22Rv1 (cell line): ENCODE measurements around the gene CCL17.

ENCODE experiments used
- H3K27ac ChIP-seq: fragments of 450-650 bp; 2 replicates; pipeline ENCODE4 v1.5.1; 2017
- ZFX ChIP-seq: fragments of 450-650 bp; IDR thresholded peaks from 2 replicates; pipeline ENCODE4 v1.6.1; 2017; ENCODE audit warnings: antibody characterized with exemption, borderline replicate concordance
- TF ChIP-seq, protein P1 (sequence below): fragments of 450-650 bp; IDR thresholded peaks from 2 replicates; pipeline ENCODE4 v1.5.1; 2017; ENCODE audit warnings: mild to moderate bottlenecking

CCL17 gene

DNA sequence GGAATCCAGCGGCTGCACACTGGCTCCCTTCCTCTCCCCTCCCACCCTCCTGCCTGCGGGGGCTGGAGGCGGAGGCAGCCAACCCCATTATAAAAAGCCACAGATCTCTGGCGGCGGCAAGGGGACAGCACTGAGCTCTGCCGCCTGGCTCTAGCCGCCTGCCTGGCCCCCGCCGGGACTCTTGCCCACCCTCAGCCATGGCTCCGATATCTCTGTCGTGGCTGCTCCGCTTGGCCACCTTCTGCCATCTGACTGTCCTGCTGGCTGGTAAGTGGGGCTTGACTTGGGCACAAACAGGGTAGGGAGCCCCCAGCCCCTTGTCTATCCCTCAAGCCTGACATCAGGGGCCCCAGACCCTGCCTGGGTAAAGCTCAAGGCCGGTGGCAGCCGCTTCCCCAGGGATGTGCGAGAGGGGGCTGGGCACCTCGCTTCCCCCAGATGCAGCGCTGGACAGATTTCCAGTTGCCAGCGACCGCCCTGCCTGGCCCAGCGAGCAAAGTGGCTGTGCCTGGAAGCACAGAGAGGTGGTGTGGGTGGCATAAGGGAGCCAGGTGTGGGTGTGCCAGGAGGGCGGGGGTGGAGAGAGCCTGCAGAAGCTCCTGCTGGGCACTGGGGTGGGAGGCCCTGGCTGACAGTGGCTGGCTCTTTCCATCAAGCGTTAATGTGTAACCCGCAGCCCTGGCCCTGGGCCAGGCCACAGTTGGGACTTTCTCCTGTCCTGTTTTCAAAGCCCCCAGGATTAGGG lies 32.0 kb upstream of the CCL17 start, which contains the start of gene CX3CL1:
Gene CX3CL1, plus strand, starts transcription at position 119 of the 745 bp plus-strand sequence. Its CDS starts 79 bp downstream, at position 198.
- peak within 1 kb of the TSS; percentile 92 for H3K27ac ChIP-seq
- TF ChIP-seq ZFX, result no peak
- TF ChIP-seq, protein P1, sequence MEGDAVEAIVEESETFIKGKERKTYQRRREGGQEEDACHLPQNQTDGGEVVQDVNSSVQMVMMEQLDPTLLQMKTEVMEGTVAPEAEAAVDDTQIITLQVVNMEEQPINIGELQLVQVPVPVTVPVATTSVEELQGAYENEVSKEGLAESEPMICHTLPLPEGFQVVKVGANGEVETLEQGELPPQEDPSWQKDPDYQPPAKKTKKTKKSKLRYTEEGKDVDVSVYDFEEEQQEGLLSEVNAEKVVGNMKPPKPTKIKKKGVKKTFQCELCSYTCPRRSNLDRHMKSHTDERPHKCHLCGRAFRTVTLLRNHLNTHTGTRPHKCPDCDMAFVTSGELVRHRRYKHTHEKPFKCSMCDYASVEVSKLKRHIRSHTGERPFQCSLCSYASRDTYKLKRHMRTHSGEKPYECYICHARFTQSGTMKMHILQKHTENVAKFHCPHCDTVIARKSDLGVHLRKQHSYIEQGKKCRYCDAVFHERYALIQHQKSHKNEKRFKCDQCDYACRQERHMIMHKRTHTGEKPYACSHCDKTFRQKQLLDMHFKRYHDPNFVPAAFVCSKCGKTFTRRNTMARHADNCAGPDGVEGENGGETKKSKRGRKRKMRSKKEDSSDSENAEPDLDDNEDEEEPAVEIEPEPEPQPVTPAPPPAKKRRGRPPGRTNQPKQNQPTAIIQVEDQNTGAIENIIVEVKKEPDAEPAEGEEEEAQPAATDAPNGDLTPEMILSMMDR, result peak; percentile 43

DNA sequence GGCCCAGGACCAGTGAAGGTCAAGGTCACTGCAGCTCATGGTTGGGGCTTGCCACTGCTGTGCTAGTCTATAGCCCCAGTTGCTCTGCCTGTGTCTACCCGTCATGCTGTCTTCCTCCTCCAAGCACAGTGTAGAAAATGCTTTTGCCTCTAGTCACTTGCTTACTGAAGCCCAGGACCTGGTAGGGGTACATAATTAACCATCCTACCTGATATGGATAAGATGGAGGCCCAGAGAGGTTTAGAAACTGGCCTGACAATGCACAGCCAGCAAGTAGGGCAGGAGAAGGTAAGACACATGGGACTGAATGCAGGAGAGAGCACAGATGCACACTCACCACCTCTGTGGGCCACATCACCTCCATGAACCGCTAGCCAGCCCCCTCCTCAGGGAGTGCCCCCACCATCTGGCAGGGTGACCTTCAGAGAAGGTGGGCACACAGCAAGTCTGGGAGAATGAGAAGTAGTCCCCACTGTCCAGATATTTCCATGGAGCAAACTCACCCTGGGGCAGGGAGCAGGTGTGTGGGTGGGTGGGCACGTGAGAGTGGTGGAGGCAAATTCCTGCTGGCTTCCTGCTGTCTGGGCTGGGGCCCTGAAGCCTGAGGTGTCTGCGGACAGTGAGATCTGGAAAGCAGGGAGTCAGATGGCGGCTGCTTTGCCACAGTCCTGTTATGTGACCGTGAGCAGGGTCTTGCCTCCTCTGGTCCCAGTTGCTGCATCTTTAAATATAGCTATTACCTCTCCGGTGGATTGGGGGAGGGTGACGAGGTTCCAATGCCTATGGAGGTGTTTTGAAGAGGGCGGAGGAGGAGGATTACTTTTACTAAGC lies 31.2 kb upstream of the CCL17 start:
- TF ChIP-seq, protein P1, result no peak
- no peak for TF ChIP-seq ZFX
- H3K27ac ChIP-seq, result peak overlapping the region; percentile 92

DNA sequence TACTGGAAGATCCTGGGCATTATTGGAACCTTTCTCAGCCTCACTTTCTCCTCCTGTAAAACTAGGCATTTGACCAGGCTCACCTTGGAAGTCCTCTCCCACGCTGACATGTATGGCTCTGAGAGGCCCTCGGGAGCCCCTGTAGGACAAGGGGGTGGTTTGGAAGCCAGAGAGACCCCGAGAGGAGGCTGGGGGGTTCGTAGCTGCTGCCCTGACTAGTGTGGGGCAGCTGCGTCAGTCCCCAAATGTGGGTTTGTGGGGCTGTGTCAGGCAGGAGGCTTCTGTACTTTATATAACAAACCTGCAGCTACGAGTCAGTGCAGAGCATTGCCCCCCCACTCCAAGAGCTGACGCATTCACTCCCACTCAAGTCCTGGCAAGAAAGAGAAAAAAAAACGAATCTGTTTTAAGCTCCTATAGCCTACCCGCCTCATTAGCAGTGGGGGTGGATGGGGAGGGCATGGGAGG lies 30.5 kb upstream of the CCL17 start:
- TF ChIP-seq, protein P1, result no peak
- no peak for TF ChIP-seq ZFX
- H3K27ac ChIP-seq, result peak overlapping the region; percentile 92

DNA sequence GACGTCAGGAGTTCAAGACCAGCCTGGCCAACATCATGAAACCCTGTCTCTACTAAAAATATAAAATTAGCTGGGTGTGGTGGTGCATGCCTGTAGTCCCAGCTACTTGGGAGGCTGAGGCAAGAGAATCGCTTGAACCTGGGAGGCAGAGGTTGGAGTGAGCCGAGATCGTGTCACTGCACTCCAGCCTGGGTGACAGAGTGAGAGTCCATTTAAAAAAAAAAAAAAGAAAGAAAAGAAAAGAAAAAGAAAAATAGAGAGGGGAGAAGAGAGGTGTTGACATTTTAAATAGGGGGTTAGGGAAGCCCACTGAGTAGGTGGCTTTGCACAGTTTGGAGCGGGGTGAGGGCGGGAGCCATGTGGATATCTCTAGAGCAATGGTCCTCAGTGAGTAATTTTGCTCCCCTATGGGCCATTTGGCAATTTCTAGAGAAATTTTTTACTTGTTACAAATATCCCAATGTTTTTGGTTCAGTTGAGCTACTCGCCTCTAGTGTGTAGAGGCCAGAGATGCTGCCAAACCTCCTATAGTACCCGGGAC lies 29.6 kb upstream of the CCL17 start:
- peak overlapping the region; percentile 92 for H3K27ac ChIP-seq

DNA sequence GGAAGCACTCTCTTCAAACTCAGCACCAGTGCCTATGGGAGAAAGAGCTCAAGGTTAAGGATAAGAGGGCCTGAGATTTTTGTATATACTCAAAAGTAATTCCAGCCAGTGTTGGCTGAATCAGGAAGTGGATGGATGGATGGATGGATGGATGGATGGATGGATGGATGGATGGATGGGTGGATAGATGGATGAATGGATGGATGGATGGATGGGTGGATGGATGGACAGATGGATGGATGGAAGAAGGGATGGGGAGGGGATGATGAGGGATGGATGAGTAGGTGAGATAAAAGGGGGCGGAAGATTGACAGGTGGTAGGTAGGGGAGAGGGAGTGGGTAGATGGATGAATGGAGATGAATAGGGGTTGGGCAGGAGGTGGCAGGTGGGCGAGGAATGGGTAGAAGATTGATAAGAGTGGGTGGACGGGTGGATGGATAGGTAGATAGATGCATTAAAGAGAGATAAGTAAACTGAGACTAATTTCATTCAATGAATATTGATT lies 28.2 kb upstream of the CCL17 start:
- TF ChIP-seq, protein P1, result no peak
- no peak for TF ChIP-seq ZFX
- peak overlapping the region; percentile 92 for H3K27ac ChIP-seq

DNA sequence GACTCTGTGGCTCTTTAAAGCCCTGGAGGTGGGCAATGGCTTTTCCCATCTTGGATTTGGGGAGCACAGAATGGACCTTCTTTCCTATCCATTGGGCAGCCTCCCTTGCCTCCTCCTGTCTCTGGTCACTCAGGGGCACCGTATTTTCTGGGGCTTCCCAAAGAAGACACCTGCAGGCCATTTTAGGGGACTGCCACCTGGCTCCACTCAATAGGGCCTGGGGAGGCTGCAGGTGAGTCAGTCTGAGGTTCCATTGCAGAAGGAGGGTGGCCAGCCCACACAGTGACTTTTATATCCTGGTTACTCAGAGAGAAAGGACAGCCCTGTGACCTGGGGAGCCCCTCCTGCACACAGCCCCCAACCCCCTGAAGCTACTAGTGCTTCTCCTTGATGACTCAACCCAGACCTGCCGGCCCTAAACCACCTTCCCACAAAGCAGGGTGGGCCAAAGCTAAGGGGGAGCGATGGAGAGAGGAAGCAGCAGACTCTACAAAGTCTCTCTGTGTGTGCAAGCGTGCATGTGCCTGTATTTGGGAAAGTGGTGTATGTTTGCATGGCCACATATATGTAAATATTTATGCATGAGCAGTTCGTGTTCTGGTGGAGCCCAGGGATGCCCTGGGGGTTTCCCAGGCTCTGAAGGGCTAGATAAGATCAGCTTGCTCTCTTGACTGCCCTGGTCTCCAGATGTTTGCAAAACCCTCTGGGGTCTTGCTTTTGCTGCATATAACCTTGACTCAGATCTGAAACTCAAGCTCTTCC lies 27.3 kb upstream of the CCL17 start:
- H3K27ac ChIP-seq, result peak overlapping the region; percentile 92
- TF ChIP-seq, protein P1, result no peak
- TF ChIP-seq ZFX, result no peak

DNA sequence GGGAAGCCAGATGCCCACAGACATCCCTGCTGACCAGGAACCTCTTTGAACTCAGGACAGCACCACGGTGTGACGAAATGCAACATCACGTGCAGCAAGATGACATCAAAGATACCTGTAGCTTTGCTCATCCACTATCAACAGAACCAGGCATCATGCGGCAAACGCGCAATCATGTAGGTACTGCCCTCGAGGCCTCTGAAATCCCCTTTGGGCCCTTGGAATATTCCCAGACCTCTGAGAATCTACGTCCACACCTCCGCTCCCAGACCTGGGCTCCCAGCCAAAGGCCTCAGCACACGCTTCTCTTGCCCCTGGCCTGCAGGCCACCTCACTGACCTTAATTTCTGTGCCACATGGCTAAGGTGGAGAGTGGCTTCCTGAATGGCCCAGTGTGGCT lies 25.0 kb upstream of the CCL17 start:
- H3K27ac ChIP-seq, result no peak overlapping the region
- TF ChIP-seq, protein P1, result no peak
- TF ChIP-seq ZFX, result no peak
